Colonic mucosa (tissue), 4 donors: ENCODE measurements around the gene C16orf90. TPM values are rescaled to one million over a fixed set of nuclear protein-coding genes. Genes with fewer than 3 reads are reported as not detected.
"Not testable (repeated sequence)": the region's sequence is repeated elsewhere in the genome, so short reads cannot be mapped to it uniquely, and the experiment has no call there.

Experiments
- DNase-seq: peaks from one replicate; pipeline ENCODE4 v3.0.0-alpha.2; 2020
- H3K27ac ChIP-seq: fragments of 200-600 bp; one replicate; pipeline ENCODE4 v1.8.0; 2021
- H3K27me3 ChIP-seq: fragments of 200-600 bp; one replicate; pipeline ENCODE4 v1.8.0; 2021
- H3K36me3 ChIP-seq: fragments of 200-600 bp; one replicate; pipeline ENCODE4 v1.8.0; 2021
- H3K4me1 ChIP-seq: fragments of 200-600 bp; one replicate; pipeline ENCODE4 v1.8.0; 2021; ENCODE audit warnings: mild to moderate bottlenecking
- H3K4me3 ChIP-seq: fragments of 200-600 bp; one replicate; pipeline ENCODE4 v1.8.0; 2021
- H3K9ac ChIP-seq, 2 donors: one replicate each; pipeline ENCODE4 v1.7.0; 2013; ENCODE audit warnings: control low read depth in 2 of 2, low read depth in 2 of 2, low read length in 2 of 2
- H3K9me3 ChIP-seq: fragments of 200-600 bp; one replicate; pipeline ENCODE4 v1.8.0; 2021
- CTCF ChIP-seq: fragments of 200-600 bp; IDR thresholded peaks from one replicate; pipeline ENCODE4 v1.8.0; 2022; ENCODE audit warnings: antibody characterized with exemption, mild to moderate bottlenecking
- intact Hi-C: fragments of 100-400 bp; cut with DNase I; formaldehyde crosslinking; loops from one replicate; pipeline ENCODE4 v1.14.1; 2022
- total RNA-seq, 2 donors: library from RNA; stranded (reverse); fragmentation: NEBNext Ultra II Directional in 1 of 2; extraction: Animal tissue kit (Norgen Biotek cat#: 25700) in 1 of 2; gene quantifications; one replicate each; pipeline ENCODE4 v1.2.1, GENCODE V29; 2021
- donor health status: healthy.
- donor health status: DM: no; HTN: no; CAD: no.
- donor health status: DM: no; HTN: no; CAD: no.

The C16orf90 gene
- total RNA-seq, 2 donors from 2014 or later: not detected

GRCh38 chr16:3508736-3509135 lies 13.4 kb upstream of the C16orf90 start:
- no peak overlapping the region for H3K27ac ChIP-seq
- no peak for DNase-seq
- intact Hi-C loops: loop anchor here (10.0 kb wide), 1 partner anchor 224 kb away; the partner anchor contains the start of gene ZNF263
- no peak overlapping the region for H3K4me3 ChIP-seq
- no peak for TF ChIP-seq CTCF
- H3K9ac ChIP-seq: no peak overlapping the region
- no peaks in the 10 kb centered on the region for H3K4me1 ChIP-seq
- H3K9me3 ChIP-seq: no peaks in the 10 kb centered on the region
- no peaks in the 10 kb centered on the region for H3K27me3 ChIP-seq
- no peaks in the 10 kb centered on the region for H3K36me3 ChIP-seq

DNA sequence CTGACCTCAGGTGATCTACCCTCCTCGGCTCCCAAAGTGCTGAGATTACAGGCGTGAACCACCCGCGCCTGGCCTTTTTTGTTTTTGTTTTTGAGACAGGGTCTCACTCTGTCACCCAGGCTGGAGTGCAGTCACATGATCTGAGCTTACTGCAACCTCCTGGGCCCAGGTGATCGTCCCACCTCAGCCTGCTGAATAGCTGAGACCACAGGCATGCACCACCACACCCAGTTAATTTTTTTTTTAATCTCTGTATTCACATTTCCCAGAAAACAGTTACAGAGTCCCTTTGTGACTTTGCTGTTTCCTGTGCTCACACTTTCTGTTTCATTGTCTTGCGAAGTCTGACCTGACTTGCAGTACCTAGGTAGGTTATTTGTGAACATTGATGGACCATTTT lies 8.2 kb upstream of the C16orf90 start:
- H3K36me3 ChIP-seq: no peaks in the 10 kb centered on the region
- H3K9me3 ChIP-seq: no peaks in the 10 kb centered on the region
- no peak overlapping the region for H3K27ac ChIP-seq
- no peaks in the 10 kb centered on the region for H3K4me1 ChIP-seq
- H3K27me3 ChIP-seq: no peaks in the 10 kb centered on the region
- DNase-seq: no peak
- no peak overlapping the region for H3K4me3 ChIP-seq
- H3K9ac ChIP-seq: no peak overlapping the region
- no peak for TF ChIP-seq CTCF
- intact Hi-C loops: loop anchor here (10.0 kb wide), 1 partner anchor 219 kb away; the partner anchor contains the start of gene ZNF263

GRCh38 chr16:3501783-3502400 lies 6.6 kb upstream of the C16orf90 start:
- Histone ChIP-seq H3K36me3 (no peaks in the 10 kb centered on the region), H3K4me1 (no peaks in the 10 kb centered on the region), H3K9ac (peak overlapping the region; percentile 56 to 70), H3K4me3 (peak overlapping the region; percentile 82), H3K27me3 (no peaks in the 10 kb centered on the region), H3K9me3 (no peaks in the 10 kb centered on the region), H3K27ac (no peak overlapping the region)
- intact Hi-C loops: loop anchor here (10.0 kb wide), 1 partner anchor 217 kb away; the partner anchor contains the start of gene ZNF263
- DNase-seq: no peak
- no peak for TF ChIP-seq CTCF

GRCh38 chr16:3501412-3501761 lies 6.1 kb upstream of the C16orf90 start:
- H3K4me1 ChIP-seq, H3K36me3 ChIP-seq, H3K9me3 ChIP-seq, H3K27me3 ChIP-seq, DNase-seq: not testable (repeated sequence)
- Histone ChIP-seq H3K9ac (peak overlapping the region; percentile 70 to 76), H3K27ac (peak overlapping the region; percentile 76), H3K4me3 (peak overlapping the region; percentile 82)
- intact Hi-C loops: loop anchor here (10.0 kb wide), 1 partner anchor 217 kb away; the partner anchor contains the start of gene ZNF263

GRCh38 chr16:3498988-3499387 lies 3.7 kb upstream of the C16orf90 start:
- no peaks in the 10 kb centered on the region for H3K4me1 ChIP-seq
- no peak overlapping the region for H3K9ac ChIP-seq
- H3K27ac ChIP-seq: no peak overlapping the region
- DNase-seq: no peak
- intact Hi-C loops: loop anchor here (5.0 to 10.0 kb wide), 2 partner anchors 54 to 97 kb away; partner anchors contain the start of genes NAA60, ZNF174, ZNF597 and ZSCAN32
- H3K4me3 ChIP-seq: no peak overlapping the region
- TF ChIP-seq CTCF: no peak
- H3K27me3 ChIP-seq: no peaks in the 10 kb centered on the region
- no peaks in the 10 kb centered on the region for H3K36me3 ChIP-seq
- H3K9me3 ChIP-seq: no peaks in the 10 kb centered on the region

DNA sequence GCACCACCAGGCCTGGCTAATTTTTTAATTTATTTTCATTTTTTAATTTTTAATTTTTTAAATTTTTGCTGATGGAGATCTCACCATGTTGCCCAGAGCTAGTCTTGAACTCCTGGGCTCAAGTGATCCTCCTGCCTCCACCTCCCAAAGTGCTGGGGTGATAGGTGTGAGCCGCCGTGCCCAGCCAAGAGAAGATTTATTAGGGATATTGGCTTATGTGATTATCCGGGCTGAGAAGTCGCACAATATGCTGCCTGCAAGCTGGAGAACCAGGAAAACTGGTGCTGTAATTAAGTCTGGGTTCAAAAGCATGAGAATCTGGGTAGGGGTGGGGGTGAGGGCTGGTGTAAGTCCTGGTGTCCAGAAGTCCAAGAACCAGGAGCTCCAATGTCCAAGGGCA lies 2.5 kb upstream of the C16orf90 start:
- no peak for DNase-seq
- Histone ChIP-seq H3K9ac (no peak overlapping the region), H3K36me3 (no peaks in the 10 kb centered on the region), H3K4me3 (no peak overlapping the region), H3K27me3 (no peaks in the 10 kb centered on the region), H3K27ac (no peak overlapping the region), H3K4me1 (no peaks in the 10 kb centered on the region), H3K9me3 (no peaks in the 10 kb centered on the region)
- TF ChIP-seq CTCF: no peak
- intact Hi-C loops: loop anchor here (5.0 to 10.0 kb wide), 2 partner anchors 53 to 95 kb away; partner anchors contain the start of genes NAA60, ZNF174, ZNF597 and ZSCAN32
